Ishikawa (cell line): ENCODE measurements around the gene TNKS1BP1.

Experiments
- CEBPB ChIP-seq: IDR thresholded peaks from 2 replicates; pipeline ENCODE4 v1.6.1; 2012
- EGR1 ChIP-seq: IDR thresholded peaks from 2 replicates; pipeline ENCODE4 v1.6.1; 2012
- EP300 ChIP-seq: IDR thresholded peaks from 2 replicates; pipeline ENCODE4 v1.6.1; 2012; ENCODE audit warnings: borderline replicate concordance
- NFIC ChIP-seq: IDR thresholded peaks from 2 replicates; pipeline ENCODE4 v1.6.1; 2012
- REST ChIP-seq: IDR thresholded peaks from 2 replicates; pipeline ENCODE4 v1.6.1; 2012; ENCODE audit warnings: low read depth, mild to moderate bottlenecking
- TAF1 ChIP-seq: IDR thresholded peaks from 2 replicates; pipeline ENCODE4 v1.6.1; 2012; ENCODE audit warnings: low read depth, mild to moderate bottlenecking
- TCF12 ChIP-seq: IDR thresholded peaks from 2 replicates; pipeline ENCODE4 v1.6.1; 2012; ENCODE audit warnings: low read depth
- USF1 ChIP-seq: IDR thresholded peaks from 2 replicates; pipeline ENCODE4 v1.6.1; 2012
- YY1 ChIP-seq: IDR thresholded peaks from 2 replicates; pipeline ENCODE4 v1.6.1; 2012; ENCODE audit warnings: low read depth
- ZBTB7A ChIP-seq: IDR thresholded peaks from 2 replicates; pipeline ENCODE4 v1.6.1; 2012; ENCODE audit warnings: low read depth

- no peak for TF ChIP-seq TAF1
- no peak for TF ChIP-seq REST
- TF ChIP-seq NFIC = no peak
- no peak for TF ChIP-seq ZBTB7A
- no peak for TF ChIP-seq TCF12
- no peak for TF ChIP-seq YY1
- TF ChIP-seq CEBPB = no peak
- TF ChIP-seq EP300 = no peak
- TF ChIP-seq USF1 = no peak
- no peak for TF ChIP-seq EGR1
Observed at GRCh38 chr11:57260937-57261783, 63.6 kb downstream of the TNKS1BP1 start.
